Smooth muscle cell (in vitro differentiated cells): ENCODE results near the gene TENM3. TPM values are rescaled to one million over a fixed set of nuclear protein-coding genes. Genes with fewer than 3 reads are reported as not detected.

ENCODE experiments used
- DNase-seq: peaks from one replicate; lab custom pipeline; 2025; ENCODE audit not compliant: unreplicated experiment; lab: John Stamatoyannopoulos, UW
- H2AFZ ChIP-seq: fragments of 200-600 bp; sonication (generic); 2 replicates; pipeline ENCODE4 v1.6.0; 2016; ENCODE audit warnings: antibody characterized with exemption, low read depth, mild to moderate bottlenecking
- H3F3A ChIP-seq: fragments of 200-600 bp; sonication (generic); 2 replicates; pipeline ENCODE4 v1.6.0; 2017; ENCODE audit warnings: antibody characterized with exemption, low read depth
- H3K27ac ChIP-seq: fragments of 200-600 bp; sonication (generic); 2 replicates; pipeline ENCODE4 v1.5.1; 2016; ENCODE audit warnings: low read depth, mild to moderate bottlenecking
- H3K27me3 ChIP-seq: fragments of 200-600 bp; sonication (generic); 2 replicates; pipeline ENCODE4 v1.6.1; 2016; ENCODE audit warnings: low read depth, mild to moderate bottlenecking
- H3K36me3 ChIP-seq: fragments of 200-600 bp; sonication (generic); 2 replicates; pipeline ENCODE4 v1.5.1; 2016; ENCODE audit warnings: low read depth
- H3K4me1 ChIP-seq: fragments of 200-600 bp; sonication (generic); 2 replicates; pipeline ENCODE4 v1.5.1; 2016; ENCODE audit warnings: low read depth
- H3K4me2 ChIP-seq: fragments of 200-600 bp; sonication (generic); 2 replicates; pipeline ENCODE4 v1.6.0; 2016; ENCODE audit warnings: mild to moderate bottlenecking
- H3K4me3 ChIP-seq: fragments of 200-600 bp; sonication (generic); 2 replicates; pipeline ENCODE4 v1.5.1; 2016; ENCODE audit warnings: mild to moderate bottlenecking
- H3K79me2 ChIP-seq: fragments of 200-600 bp; sonication (generic); 2 replicates; pipeline ENCODE4 v1.6.0; 2016; ENCODE audit warnings: low read depth, mild to moderate bottlenecking
- H3K9ac ChIP-seq: fragments of 200-600 bp; sonication (generic); 2 replicates; pipeline ENCODE4 v1.6.0; 2016; ENCODE audit warnings: low read depth
- H3K9me3 ChIP-seq: fragments of 200-600 bp; sonication (generic); replicated peaks from 2 replicates; pipeline ENCODE4 v1.5.1; 2016; ENCODE audit warnings: low read depth
- H4K20me1 ChIP-seq: fragments of 200-600 bp; sonication (generic); 2 replicates; pipeline ENCODE4 v1.6.0; 2016; ENCODE audit warnings: low read depth
- CTCF ChIP-seq: fragments of 200-600 bp; sonication (generic); IDR thresholded peaks from 2 replicates; pipeline ENCODE4 v1.5.1; 2017; ENCODE audit warnings: borderline replicate concordance, mild to moderate bottlenecking, antibody characterized with exemption; ENCODE audit not compliant: insufficient read depth, poor library complexity, severe bottlenecking
- WGBS: methylation state at CpG from one replicate; pipeline ENCODE4 v1.1.7; 2016; ENCODE audit warnings: low lambda C conversion rate; 5-methylcytosine and 5-hydroxymethylcytosine counted together
- polyA plus RNA-seq: library from polyadenylated mRNA; unstranded; fragments of >200 nt; fragmentation: Nextera tagmentation; extraction: Ambion mirVana; gene quantifications from 2 replicates; pipeline ENCODE4 v1.2.1, GENCODE V29; 2016
- total RNA-seq: library from RNA; depleted of rRNA; stranded (reverse); fragments of >200 nt; gene quantifications from 2 replicates; pipeline ENCODE4 v1.2.3, GENCODE V29; 2014

Gene TENM3
- total and polyA plus RNA-seq, 2 experiments from 2014 or later: 46.9 to 295 TPM

GRCh38 chr4:182492423-182492822, 249.2 kb downstream of the TENM3 start:
- no peaks in the 10 kb centered on the region for H3K9me3 ChIP-seq
- peak overlapping the region; percentile 48 for H3K27ac ChIP-seq
- peaks cover 78% of the 10 kb centered on the region for H4K20me1 ChIP-seq
- no peaks in the 10 kb centered on the region for H3K27me3 ChIP-seq
- TF ChIP-seq CTCF: no peak
- peak overlapping the region; percentile 59 for H3K4me2 ChIP-seq
- peaks cover 86% of the 10 kb centered on the region for H3K79me2 ChIP-seq
- peak overlapping the region; percentile 0 for H3K4me3 ChIP-seq
- no peak for DNase-seq
- H2AFZ ChIP-seq: no peak overlapping the region
- H3K9ac ChIP-seq: peak overlapping the region; percentile 1
- H3K36me3 ChIP-seq: peaks cover 2% of the 10 kb centered on the region
- peaks cover 9% of the 10 kb centered on the region for H3F3A ChIP-seq
- peaks cover 7% of the 10 kb centered on the region for H3K4me1 ChIP-seq
- WGBS: 11% methylated on average over 3 of the region's 3 CpGs

GRCh38 chr4:182493377-182493776, 250.2 kb downstream of the TENM3 start:
- 95% methylated on average over 3 of the region's 3 CpGs for WGBS
- no peak overlapping the region for H3K27ac ChIP-seq

GRCh38 chr4:182494103-182494502, 250.9 kb downstream of the TENM3 start:
- Histone ChIP-seq H3K4me3 (no peak overlapping the region), H3K9me3 (no peaks in the 10 kb centered on the region), H3K27me3 (no peaks in the 10 kb centered on the region), H3K79me2 (peaks cover 85% of the 10 kb centered on the region), H3K36me3 (peaks cover 2% of the 10 kb centered on the region), H3F3A (peaks cover 9% of the 10 kb centered on the region), H4K20me1 (peaks cover 73% of the 10 kb centered on the region), H3K4me1 (no peaks in the 10 kb centered on the region), H3K4me2 (no peak overlapping the region), H3K27ac (no peak overlapping the region), H3K9ac (no peak overlapping the region), H2AFZ (no peak overlapping the region)
- no peak for TF ChIP-seq CTCF
- 92% methylated on average over 2 of the region's 2 CpGs for WGBS
- DNase-seq: no peak

More at GRCh38 chr4:182493377-182493776, 250.2 kb downstream of the TENM3 start:
- no peak overlapping the region for H3K9ac ChIP-seq
- H4K20me1 ChIP-seq: peaks cover 70% of the 10 kb centered on the region
- DNase-seq: no peak
- H3K79me2 ChIP-seq: peaks cover 86% of the 10 kb centered on the region
- no peak overlapping the region for H3K4me2 ChIP-seq
- no peak overlapping the region for H2AFZ ChIP-seq
- H3K4me3 ChIP-seq: no peak overlapping the region
- H3K36me3 ChIP-seq: peaks cover 2% of the 10 kb centered on the region
- H3K27me3 ChIP-seq: no peaks in the 10 kb centered on the region
- peaks cover 4% of the 10 kb centered on the region for H3K4me1 ChIP-seq
- TF ChIP-seq CTCF: no peak
- peaks cover 9% of the 10 kb centered on the region for H3F3A ChIP-seq
- no peaks in the 10 kb centered on the region for H3K9me3 ChIP-seq

GRCh38 chr4:182495031-182495430, 251.8 kb downstream of the TENM3 start:
- DNase-seq: no peak
- Histone ChIP-seq H3F3A (peaks cover 7% of the 10 kb centered on the region), H4K20me1 (peaks cover 68% of the 10 kb centered on the region), H3K27ac (no peak overlapping the region), H3K9ac (no peak overlapping the region), H3K79me2 (peaks cover 78% of the 10 kb centered on the region), H2AFZ (no peak overlapping the region), H3K4me3 (no peak overlapping the region), H3K36me3 (no peaks in the 10 kb centered on the region), H3K9me3 (no peaks in the 10 kb centered on the region), H3K27me3 (no peaks in the 10 kb centered on the region), H3K4me2 (no peak overlapping the region), H3K4me1 (no peaks in the 10 kb centered on the region)
- WGBS: 88% methylated on average over 5 of the region's 5 CpGs
- TF ChIP-seq CTCF: no peak
